ENCODE measurements around the gene OR10H5. TPM values are rescaled to one million over a fixed set of nuclear protein-coding genes. Genes with fewer than 3 reads are reported as not detected.

The OR10H5 gene
- total RNA-seq, 4 donors from 2014 or later = not detected

DNA sequence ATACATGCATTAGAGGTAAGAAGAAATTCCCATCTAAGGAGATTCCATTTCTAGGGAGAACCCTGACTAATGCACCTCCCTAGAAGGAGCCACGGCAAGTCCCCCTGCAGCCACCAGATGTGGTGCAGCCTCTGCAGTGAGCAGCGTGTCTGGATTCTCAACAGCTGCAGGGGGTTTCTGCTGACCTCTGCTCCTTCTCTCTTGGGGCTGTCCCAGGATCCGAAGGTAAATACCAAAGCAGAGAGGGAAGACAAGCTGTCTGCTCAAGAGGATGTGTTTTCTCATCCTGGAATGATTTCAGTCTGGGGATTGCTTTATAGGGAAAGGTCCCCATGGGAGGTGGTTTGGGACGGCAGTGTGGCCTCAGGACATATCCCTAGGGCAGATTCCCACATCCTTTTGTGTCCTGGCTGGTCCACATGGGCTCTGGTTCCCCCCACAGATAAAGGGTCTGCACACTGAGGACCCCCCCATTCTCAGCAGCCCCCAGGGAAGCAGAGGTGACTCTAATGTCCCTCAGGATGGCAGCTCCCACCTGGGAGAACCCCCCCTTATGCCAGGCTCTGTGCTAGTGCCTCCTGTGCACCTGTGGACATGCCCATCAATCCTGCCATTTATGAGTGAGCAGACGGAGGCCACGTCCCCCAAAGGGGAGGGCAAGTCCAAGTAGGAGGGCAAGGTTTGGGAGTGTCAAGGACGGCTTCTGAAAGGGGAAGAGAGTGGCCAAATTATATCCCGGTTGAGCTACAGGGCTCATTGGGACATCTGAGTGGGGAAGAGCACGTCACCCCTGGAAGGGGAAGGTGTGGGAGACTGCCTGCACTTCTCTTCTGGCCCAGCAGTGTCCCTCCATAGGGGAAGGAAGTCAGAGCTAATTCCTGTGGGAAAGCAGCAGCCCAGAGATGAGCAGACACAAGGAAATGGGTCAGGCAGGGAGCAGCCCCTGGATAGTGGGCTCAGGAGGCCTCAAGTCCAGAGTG, 10.2 kb upstream of the OR10H5 start:
- H3K4me1 ChIP-seq = no peaks in the 10 kb centered on the region
- no peak for DNase-seq
- intact Hi-C loops (cut with DNase I) = no loop called here
- TF ChIP-seq POLR2A (IDR thresholded peaks at IDR 0.05) = no peak
- TF ChIP-seq, protein P1, sequence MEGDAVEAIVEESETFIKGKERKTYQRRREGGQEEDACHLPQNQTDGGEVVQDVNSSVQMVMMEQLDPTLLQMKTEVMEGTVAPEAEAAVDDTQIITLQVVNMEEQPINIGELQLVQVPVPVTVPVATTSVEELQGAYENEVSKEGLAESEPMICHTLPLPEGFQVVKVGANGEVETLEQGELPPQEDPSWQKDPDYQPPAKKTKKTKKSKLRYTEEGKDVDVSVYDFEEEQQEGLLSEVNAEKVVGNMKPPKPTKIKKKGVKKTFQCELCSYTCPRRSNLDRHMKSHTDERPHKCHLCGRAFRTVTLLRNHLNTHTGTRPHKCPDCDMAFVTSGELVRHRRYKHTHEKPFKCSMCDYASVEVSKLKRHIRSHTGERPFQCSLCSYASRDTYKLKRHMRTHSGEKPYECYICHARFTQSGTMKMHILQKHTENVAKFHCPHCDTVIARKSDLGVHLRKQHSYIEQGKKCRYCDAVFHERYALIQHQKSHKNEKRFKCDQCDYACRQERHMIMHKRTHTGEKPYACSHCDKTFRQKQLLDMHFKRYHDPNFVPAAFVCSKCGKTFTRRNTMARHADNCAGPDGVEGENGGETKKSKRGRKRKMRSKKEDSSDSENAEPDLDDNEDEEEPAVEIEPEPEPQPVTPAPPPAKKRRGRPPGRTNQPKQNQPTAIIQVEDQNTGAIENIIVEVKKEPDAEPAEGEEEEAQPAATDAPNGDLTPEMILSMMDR (IDR thresholded peaks at IDR 0.05) = no peak
- 48 to 57% methylated on average over 9 of the region's 9 CpGs for WGBS, 2 donors
- H3K4me3 ChIP-seq (replicated peaks in 1 of 3) = no peak overlapping the region
- no peaks in the 10 kb centered on the region for H3K36me3 ChIP-seq
- no peaks in the 10 kb centered on the region for H3K27me3 ChIP-seq
- no peak overlapping the region for H3K27ac ChIP-seq
- H3K9me3 ChIP-seq = no peaks in the 10 kb centered on the region

DNA sequence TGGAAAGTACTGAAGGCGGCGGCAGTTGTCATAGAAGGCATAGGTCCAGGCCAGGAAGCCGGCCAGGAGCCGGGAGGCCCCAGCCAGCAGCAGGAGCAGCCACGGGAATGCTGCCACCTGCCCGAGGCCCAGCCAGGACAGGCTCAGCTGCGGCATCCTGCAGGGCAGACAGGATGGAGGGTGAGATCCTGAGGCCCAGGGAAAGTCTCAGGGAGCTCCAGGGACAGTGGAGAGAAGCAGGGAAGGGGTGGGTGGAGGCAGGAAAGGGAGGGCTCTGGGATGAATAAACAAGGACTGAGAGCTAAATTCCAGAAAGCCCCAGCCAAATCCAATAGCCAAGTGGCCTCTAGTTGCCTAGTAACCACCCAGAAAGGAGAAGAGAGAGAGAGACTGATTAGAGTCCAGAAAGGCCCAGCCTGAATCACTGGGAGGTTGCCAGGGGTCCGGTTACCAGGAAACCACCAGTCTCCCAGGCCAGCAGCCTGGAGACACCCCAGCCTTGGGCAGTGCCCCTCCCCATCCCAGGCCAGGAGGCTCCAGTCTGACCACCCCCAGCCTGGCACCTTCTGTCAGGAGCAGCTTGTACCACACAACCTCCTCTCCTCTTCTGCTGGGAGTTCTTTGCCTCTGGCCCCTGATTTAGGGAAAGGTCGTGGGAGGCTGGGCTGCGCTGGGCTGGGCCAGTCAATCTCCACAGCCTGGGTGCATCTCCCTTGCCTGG, 7.5 kb upstream of the OR10H5 start:
- 19 to 25% methylated on average over 7 to 10 of the region's 10 CpGs for WGBS, 2 donors
- no peak for TF ChIP-seq POLR2A (IDR thresholded peaks at IDR 0.05)
- TF ChIP-seq, protein P1 (IDR thresholded peaks at IDR 0.05) = no peak
- H3K4me1 ChIP-seq = no peaks in the 10 kb centered on the region
- no peaks in the 10 kb centered on the region for H3K9me3 ChIP-seq
- H3K27ac ChIP-seq = peak overlapping the region in 1 of 3 donors; percentile 25
- H3K36me3 ChIP-seq = no peaks in the 10 kb centered on the region
- peak; percentile 16 to 19 for DNase-seq
- H3K27me3 ChIP-seq = no peaks in the 10 kb centered on the region
- intact Hi-C loops (cut with DNase I) = no loop called here
- no peak overlapping the region for H3K4me3 ChIP-seq (replicated peaks in 1 of 3)

DNA sequence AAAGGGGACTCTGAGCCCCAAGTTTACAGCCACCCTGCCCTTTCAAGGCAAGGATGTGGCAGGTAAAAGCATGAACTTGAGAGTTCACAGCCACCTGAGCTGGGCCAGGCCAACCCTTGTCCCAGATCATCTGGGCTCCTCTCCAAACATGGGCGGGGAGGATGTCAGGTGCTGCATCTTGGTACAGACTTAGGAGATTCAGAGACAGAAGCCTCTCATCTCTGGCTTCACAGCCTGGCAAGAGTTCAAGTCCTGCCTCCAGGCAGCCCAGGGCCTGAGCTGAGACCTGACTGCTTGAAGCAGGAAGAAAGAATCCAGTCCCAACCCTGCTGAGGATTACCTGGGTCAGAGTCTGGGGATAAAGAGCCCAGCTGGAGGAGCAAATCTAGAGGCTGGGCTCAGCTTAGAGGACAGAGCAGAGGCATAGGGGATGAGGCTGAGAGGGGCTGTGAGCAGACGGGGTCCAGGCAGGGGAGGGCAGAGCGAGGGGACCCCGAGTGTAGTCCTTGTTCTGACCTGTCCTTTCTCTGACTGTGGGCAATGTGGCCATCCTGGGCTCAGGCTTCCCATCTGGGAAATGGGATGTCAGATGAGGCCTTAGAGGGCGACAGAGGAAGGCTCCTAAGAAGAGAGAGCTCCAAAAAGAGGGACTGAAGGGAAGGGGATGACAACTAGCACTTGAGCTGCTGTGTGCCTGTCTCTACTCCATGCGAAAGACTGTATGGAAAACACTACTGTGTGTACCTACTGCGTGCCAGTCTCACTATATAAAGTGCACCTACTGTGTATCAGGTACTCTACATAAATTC, 6.6 kb upstream of the OR10H5 start:
- H3K9me3 ChIP-seq = no peaks in the 10 kb centered on the region
- H3K27ac ChIP-seq = no peak overlapping the region
- no peaks in the 10 kb centered on the region for H3K27me3 ChIP-seq
- no peak for DNase-seq
- no peaks in the 10 kb centered on the region for H3K4me1 ChIP-seq
- no peak overlapping the region for H3K4me3 ChIP-seq (replicated peaks in 1 of 3)
- intact Hi-C loops (cut with DNase I) = no loop called here
- no peaks in the 10 kb centered on the region for H3K36me3 ChIP-seq
- 84 to 90% methylated on average over 6 to 7 of the region's 7 CpGs for WGBS, 2 donors
- TF ChIP-seq, protein P1 (IDR thresholded peaks at IDR 0.05) = no peak
- no peak for TF ChIP-seq POLR2A (IDR thresholded peaks at IDR 0.05)

DNA sequence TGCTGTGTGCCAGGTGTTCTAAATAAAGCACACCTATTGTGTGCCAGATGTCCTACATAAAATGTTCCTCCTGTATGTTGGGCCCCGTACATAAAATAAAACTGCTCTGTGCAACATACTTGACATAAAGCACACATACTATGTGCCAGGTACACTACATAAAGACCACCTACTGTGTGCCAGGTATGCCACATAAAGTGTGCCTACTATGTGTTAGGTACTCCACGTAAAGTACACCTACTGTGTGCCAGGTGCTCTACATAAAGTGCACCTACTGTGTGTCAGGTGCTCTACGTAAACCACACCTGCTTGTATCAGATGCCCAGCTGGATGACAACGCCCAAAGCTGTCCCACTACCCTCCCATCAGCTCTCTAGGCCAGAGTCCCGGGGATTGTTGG, 5.8 kb upstream of the OR10H5 start:
- H3K4me3 ChIP-seq (replicated peaks in 1 of 3) = no peak overlapping the region
- H3K9me3 ChIP-seq = no peaks in the 10 kb centered on the region
- H3K4me1 ChIP-seq = no peaks in the 10 kb centered on the region
- H3K36me3 ChIP-seq = no peaks in the 10 kb centered on the region
- DNase-seq = no peak
- H3K27ac ChIP-seq = no peak overlapping the region
- intact Hi-C loops (cut with DNase I) = no loop called here
- whole genome bisulfite sequencing, 2 donors = 79 to 82% methylated on average over 5 of the region's 5 CpGs
- no peaks in the 10 kb centered on the region for H3K27me3 ChIP-seq
- no peak for TF ChIP-seq POLR2A (IDR thresholded peaks at IDR 0.05)
- TF ChIP-seq, protein P1 (IDR thresholded peaks at IDR 0.05) = no peak
